ENCODE data around the gene CSHL1. TPM values are rescaled to one million over a fixed set of nuclear protein-coding genes. Genes with fewer than 3 reads are reported as not detected.
"Not testable (repeated sequence)": the region's sequence is repeated elsewhere in the genome, so short reads cannot be mapped to it uniquely, and the experiment has no call there.

CSHL1 gene
- total RNA-seq, 8 experiments from 2014 or later: 0.14 to 0.45 (median 0.31) TPM; not detected in 3

- 91 to 100% (median 98%) methylated on average over 1 to 7 of the region's 7 CpGs; no CpG with 5 or more reads in 5 of the 10 experiments for WGBS, 10 experiments
- ATAC-seq (replicated peaks in 6 of 8): no peak
- Histone ChIP-seq H3K4me1 (replicated peaks in 1 of 2) (no peaks in the 10 kb centered on the region), H3K27ac (no peak overlapping the region), H3K4me3 (no peak overlapping the region)
- in situ Hi-C loops (cut with MboI; ENCODE audit: low pct_unique_long_range_greater_than_20kb in 2 of 9, low sequenced_read_pairs in 9 of 9, unreplicated experiment in 9 of 9): loop anchor here in 6 of 9 experiments (25.0 kb wide), 3 partner anchors 98 to 373 kb away; partner anchors contain the start of genes ERN1 (in 5 of the 6) and ICAM2 (in 1 of the 6)
Measured at GRCh38 chr17:63914471-63914870, 3.4 kb upstream of the CSHL1 start.

GRCh38 chr17:63911657-63912100 is 621 bp upstream of the CSHL1 start:
- Histone ChIP-seq H3K4me3 (no peak overlapping the region), H3K4me1 (replicated peaks in 1 of 2) (no peaks in the 10 kb centered on the region), H3K27ac (no peak overlapping the region)
- WGBS, 10 experiments: 0% methylated on average over 1 of the region's 8 CpGs; no CpG with 5 or more reads in 9 of the 10 experiments
- in situ Hi-C loops (cut with MboI; ENCODE audit: low pct_unique_long_range_greater_than_20kb in 2 of 9, low sequenced_read_pairs in 9 of 9, unreplicated experiment in 9 of 9): loop anchor here in 6 of 9 experiments (25.0 kb wide), 3 partner anchors 101 to 376 kb away; partner anchors contain the start of genes ERN1 (in 5 of the 6) and ICAM2 (in 1 of the 6)
- peak in 6 of 8 experiments; percentile 22 to 64 (median 51) for ATAC-seq (replicated peaks in 6 of 8)

GRCh38 chr17:63910096-63910495 is 962 bp downstream of the CSHL1 start:
- Histone ChIP-seq H3K4me3 (no peak overlapping the region), H3K4me1 (replicated peaks in 1 of 2) (no peaks in the 10 kb centered on the region), H3K27ac (no peak overlapping the region)
- in situ Hi-C loops (cut with MboI; ENCODE audit: low pct_unique_long_range_greater_than_20kb in 2 of 9, low sequenced_read_pairs in 9 of 9, unreplicated experiment in 9 of 9): loop anchor here in 6 of 9 experiments (25.0 kb wide), 3 partner anchors 102 to 377 kb away; partner anchors contain the start of genes ERN1 (in 5 of the 6) and ICAM2 (in 1 of the 6)
- 14 to 77% (median 61%) methylated on average over 2 to 11 of the region's 14 CpGs; no CpG with 5 or more reads in 4 of the 10 experiments for WGBS, 10 experiments
- ATAC-seq (replicated peaks in 6 of 8): no peak

- not testable (repeated sequence) for ATAC-seq (replicated peaks in 6 of 8); H3K4me3 ChIP-seq; H3K4me1 ChIP-seq (replicated peaks in 1 of 2); H3K27ac ChIP-seq
- WGBS, 10 experiments: no CpG with 5 or more reads among the region's 10 CpGs
- in situ Hi-C loops (cut with MboI; ENCODE audit: low pct_unique_long_range_greater_than_20kb in 2 of 9, low sequenced_read_pairs in 9 of 9, unreplicated experiment in 9 of 9): loop anchor here in 6 of 9 experiments (25.0 kb wide), 3 partner anchors 103 to 378 kb away; partner anchors contain the start of genes ERN1 (in 5 of the 6) and ICAM2 (in 1 of the 6)
Measured at GRCh38 chr17:63909586-63909985, 1.5 kb downstream of the CSHL1 start.

GRCh38 chr17:63907161-63907778 is 3.8 kb downstream of the CSHL1 start:
- not testable (repeated sequence) for H3K4me1 ChIP-seq (replicated peaks in 1 of 2); H3K27ac ChIP-seq; H3K4me3 ChIP-seq
- in situ Hi-C loops (cut with MboI; ENCODE audit: low pct_unique_long_range_greater_than_20kb in 2 of 9, low sequenced_read_pairs in 9 of 9, unreplicated experiment in 9 of 9): loop anchor here in 6 of 9 experiments (25.0 kb wide), 3 partner anchors 105 to 380 kb away; partner anchors contain the start of genes ERN1 (in 5 of the 6) and ICAM2 (in 1 of the 6)
- ATAC-seq (replicated peaks in 6 of 8): peak in 4 of 8 experiments; percentile 40 to 58 (median 50)
- WGBS, 10 experiments: 38 to 93% (median 57%) methylated on average over 2 to 7 of the region's 12 CpGs; no CpG with 5 or more reads in 1 of the 10 experiments

- in situ Hi-C loops (cut with MboI; ENCODE audit: low pct_unique_long_range_greater_than_20kb in 2 of 9, low sequenced_read_pairs in 9 of 9, unreplicated experiment in 9 of 9): loop anchor here in 6 of 9 experiments (25.0 kb wide), 3 partner anchors 108 to 383 kb away; partner anchors contain the start of genes ERN1 (in 5 of the 6) and ICAM2 (in 1 of the 6)
- not testable (repeated sequence) for H3K4me3 ChIP-seq
Measured at GRCh38 chr17:63904796-63905195, 6.3 kb downstream of the CSHL1 start.

GRCh38 chr17:63903787-63904201 is 7.3 kb downstream of the CSHL1 start:
- 0 to 80% (median 43%) methylated on average over 1 of the region's 5 CpGs; no CpG with 5 or more reads in 6 of the 10 experiments for WGBS, 10 experiments
- ATAC-seq (replicated peaks in 6 of 8): peak in 5 of 8 experiments; percentile 22 to 71 (median 60)
- not testable (repeated sequence) for H3K4me1 ChIP-seq (replicated peaks in 1 of 2); H3K4me3 ChIP-seq; H3K27ac ChIP-seq
- in situ Hi-C loops (cut with MboI; ENCODE audit: low pct_unique_long_range_greater_than_20kb in 2 of 9, low sequenced_read_pairs in 9 of 9, unreplicated experiment in 9 of 9): loop anchor here in 6 of 9 experiments (25.0 kb wide), 3 partner anchors 109 to 384 kb away; partner anchors contain the start of genes ERN1 (in 5 of the 6) and ICAM2 (in 1 of the 6)

More at GRCh38 chr17:63904796-63905195, 6.3 kb downstream of the CSHL1 start:
- H3K27ac ChIP-seq; ATAC-seq (replicated peaks in 6 of 8); H3K4me1 ChIP-seq (replicated peaks in 1 of 2): not testable (repeated sequence)
- WGBS, 10 experiments: 70 to 100% (median 86%) methylated on average over 1 to 8 of the region's 8 CpGs; no CpG with 5 or more reads in 2 of the 10 experiments

GRCh38 chr17:63901971-63902370 is 9.1 kb downstream of the CSHL1 start:
- H3K4me1 ChIP-seq (replicated peaks in 1 of 2); ATAC-seq (replicated peaks in 6 of 8); H3K4me3 ChIP-seq; H3K27ac ChIP-seq: not testable (repeated sequence)
- 54 to 100% methylated on average over 2 of the region's 2 CpGs; no CpG with 5 or more reads in 8 of the 10 experiments for WGBS, 10 experiments
- in situ Hi-C loops (cut with MboI; ENCODE audit: low pct_unique_long_range_greater_than_20kb in 2 of 9, low sequenced_read_pairs in 9 of 9, unreplicated experiment in 9 of 9): loop anchor here in 6 of 9 experiments (25.0 kb wide), 3 partner anchors 110 to 385 kb away; partner anchors contain the start of genes ERN1 (in 5 of the 6) and ICAM2 (in 1 of the 6)

GRCh38 chr17:63898899-63899798 is 11.9 kb downstream of the CSHL1 start:
- H3K4me3 ChIP-seq; in situ Hi-C loops (cut with MboI; ENCODE audit: low pct_unique_long_range_greater_than_20kb in 2 of 9, low sequenced_read_pairs in 9 of 9, unreplicated experiment in 9 of 9); ATAC-seq (replicated peaks in 6 of 8); H3K4me1 ChIP-seq (replicated peaks in 1 of 2); H3K27ac ChIP-seq: not testable (repeated sequence)
- WGBS, 10 experiments: 40 to 100% (median 90%) methylated on average over 1 to 2 of the region's 6 CpGs; no CpG with 5 or more reads in 7 of the 10 experiments

GRCh38 chr17:63896524-63897354 is 14.3 kb downstream of the CSHL1 start, which contains the start of gene CSH1:
CSH1 (minus strand) TSS chr17:63896574; CDS start chr17:63896511, 63 bp downstream.
- in situ Hi-C loops (cut with MboI; ENCODE audit: low pct_unique_long_range_greater_than_20kb in 2 of 9, low sequenced_read_pairs in 9 of 9, unreplicated experiment in 9 of 9); H3K4me1 ChIP-seq (replicated peaks in 1 of 2); H3K4me3 ChIP-seq; ATAC-seq (replicated peaks in 6 of 8); H3K27ac ChIP-seq: not testable (repeated sequence)
- WGBS, 10 experiments: no CpG with 5 or more reads among the region's 14 CpGs

- in situ Hi-C loops (cut with MboI; ENCODE audit: low pct_unique_long_range_greater_than_20kb in 2 of 9, low sequenced_read_pairs in 9 of 9, unreplicated experiment in 9 of 9); ATAC-seq (replicated peaks in 6 of 8); H3K4me3 ChIP-seq; H3K4me1 ChIP-seq (replicated peaks in 1 of 2); H3K27ac ChIP-seq: not testable (repeated sequence)
- 80% methylated on average over 1 of the region's 10 CpGs; no CpG with 5 or more reads in 9 of the 10 experiments for WGBS, 10 experiments
Measured at GRCh38 chr17:63894821-63895220, 16.2 kb downstream of the CSHL1 start.
